Lung microvascular endothelial cell (primary cell): ENCODE data around the gene DCAF8. TPM values are rescaled to one million over a fixed set of nuclear protein-coding genes. Genes with fewer than 3 reads are reported as not detected.

Experiments
- DNase-seq, 2 donors: peaks; one replicate each; pipeline versions ENCODE4 v3.0.0 to v3.0.0-alpha.2; 2010; ENCODE audit warnings: low read depth in 2 of 2
- total RNA-seq: library from RNA; depleted of rRNA; stranded (reverse); fragments of >200 nt; gene quantifications from 2 replicates; pipeline ENCODE4 v1.2.1, GENCODE V29; 2014

DCAF8 gene
- total RNA-seq, 1 donor from 2014 or later: 51.6 TPM

- DNase-seq: no peak
These were observed 2.5 kb upstream of the DCAF8 start for GRCh38 chr1:160264795-160265307.

- peak; percentile 81 to 88 for DNase-seq
These were observed 825 bp downstream of the DCAF8 start for GRCh38 chr1:160261556-160261892.

DNA sequence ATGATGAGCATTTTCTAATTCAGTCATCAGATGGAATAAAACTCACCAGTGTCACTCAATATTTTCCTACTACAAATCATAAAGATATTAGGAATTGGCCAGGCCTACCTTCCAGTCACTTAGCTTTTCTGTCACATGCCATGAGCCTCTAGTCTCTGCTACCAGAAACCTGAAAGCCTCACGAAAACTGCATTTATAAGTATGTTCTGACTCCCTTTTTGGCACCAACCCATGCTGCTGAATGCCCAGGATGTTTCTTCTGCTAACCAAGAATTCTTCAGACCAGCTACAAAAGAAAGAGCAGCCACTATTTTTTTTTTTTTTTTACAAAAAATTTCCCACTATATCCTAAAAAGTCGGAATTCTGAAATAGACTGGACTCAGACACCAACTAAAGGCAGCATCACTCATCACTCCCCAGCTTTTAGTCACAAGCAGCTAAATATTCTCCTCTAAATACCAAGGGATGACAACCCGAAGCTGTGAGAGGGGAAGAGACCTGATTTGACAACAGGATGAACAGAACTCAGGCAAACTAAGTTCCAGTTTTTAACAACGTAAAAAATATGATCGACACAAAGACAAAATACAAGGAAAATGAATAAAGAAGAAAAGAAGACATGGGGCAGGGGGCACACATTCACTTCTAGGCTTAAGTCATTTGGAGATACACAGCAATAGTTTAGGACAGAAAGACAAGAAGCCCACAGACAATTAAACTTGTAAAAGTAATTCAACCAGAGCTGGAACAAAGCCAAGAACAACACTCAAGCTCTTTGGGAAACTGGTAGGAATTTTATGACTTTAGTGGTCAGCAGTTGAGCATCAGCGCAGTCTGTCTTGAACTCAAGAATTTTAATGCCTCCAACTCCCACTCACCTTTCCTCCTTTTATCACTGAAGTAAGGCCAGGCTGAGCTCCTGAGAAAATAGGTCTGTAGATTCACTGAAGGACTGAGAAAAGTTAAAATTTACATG is 1.7 kb downstream of the DCAF8 start:
- peak; percentile 54 to 88 for DNase-seq

GRCh38 chr1:160258177-160258798 is 4.1 kb downstream of the DCAF8 start:
- DNase-seq: no peak

- DNase-seq: no peak
These were observed 4.8 kb downstream of the DCAF8 start for GRCh38 chr1:160257411-160258015.

DNA sequence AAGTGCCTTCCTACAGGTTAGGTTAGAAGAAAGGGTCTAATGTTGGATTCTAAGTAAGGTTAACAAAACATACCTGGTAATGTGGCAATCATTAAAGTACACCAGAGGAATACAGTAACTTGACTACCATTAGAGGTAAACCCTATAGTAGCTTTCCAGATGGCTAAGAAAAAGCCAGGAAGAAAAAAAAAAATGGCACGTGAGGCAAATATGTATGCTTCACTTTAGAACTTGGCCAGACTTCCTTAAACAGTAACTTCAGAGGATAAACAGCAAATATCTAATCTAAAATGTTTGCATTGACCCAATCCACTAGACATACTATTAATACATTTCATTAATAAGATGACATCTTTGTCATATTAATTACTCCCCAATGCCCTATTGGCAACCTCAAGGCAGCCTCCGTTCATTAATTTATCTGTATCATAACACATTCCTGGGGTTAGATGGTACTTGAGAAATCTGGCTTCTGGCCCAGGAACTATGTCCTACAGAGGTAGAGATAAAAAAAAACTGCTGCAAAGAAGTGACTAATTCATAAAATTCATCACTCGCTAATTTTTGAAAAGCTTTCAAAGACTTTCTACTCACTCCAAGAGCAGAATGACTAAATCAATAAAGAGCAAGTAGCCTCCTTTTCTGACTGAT is 5.8 kb downstream of the DCAF8 start:
- DNase-seq: peak in 1 of 2 donors; percentile 70

DNA sequence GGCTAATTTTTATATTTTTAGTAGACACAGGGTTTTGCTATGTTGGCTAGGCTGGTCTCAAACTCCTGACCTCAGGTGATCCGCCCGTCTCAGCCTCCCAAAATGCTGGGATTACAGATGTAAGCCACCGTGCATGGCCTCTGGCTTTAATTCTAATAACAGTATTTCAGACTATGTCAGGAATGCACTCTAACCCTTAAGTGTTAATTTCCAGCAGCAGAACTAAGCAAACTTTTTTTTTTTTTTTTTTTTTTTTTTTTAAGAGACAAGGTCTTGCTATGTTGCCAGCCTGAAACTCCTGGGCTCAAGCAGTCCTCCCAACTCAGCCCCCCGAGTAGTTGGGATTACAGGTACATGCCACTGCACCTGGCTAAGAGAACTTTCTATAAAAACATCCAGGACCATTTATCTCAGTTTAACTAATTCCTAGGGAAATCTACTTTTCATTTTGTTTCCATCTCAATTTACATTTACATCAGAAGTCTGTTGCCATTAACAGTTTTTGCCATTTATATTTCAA is 6.5 kb downstream of the DCAF8 start:
- DNase-seq: no peak

- DNase-seq: peak; percentile 77 to 85
These were observed 10.4 kb downstream of the DCAF8 start for GRCh38 chr1:160251687-160252526.

DNA sequence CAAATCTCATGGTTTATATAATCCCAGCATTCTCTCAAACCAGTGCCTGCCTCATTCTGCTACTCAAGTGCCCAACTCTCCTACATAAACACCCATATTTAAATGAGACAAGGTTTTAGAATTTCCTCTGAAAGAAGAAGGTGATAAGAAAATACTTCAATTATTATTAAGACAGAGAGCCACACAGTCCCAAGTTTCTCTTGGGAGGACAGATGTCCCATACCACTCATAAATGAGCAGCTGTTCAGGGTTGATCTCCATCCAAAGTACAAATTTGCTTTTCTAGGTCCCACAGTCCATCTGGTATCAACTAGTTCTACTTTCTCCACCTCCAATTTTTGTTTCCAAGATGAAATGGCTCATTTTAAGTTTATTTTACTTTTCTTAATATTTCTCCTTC is 11.3 kb downstream of the DCAF8 start:
- no peak for DNase-seq

DNA sequence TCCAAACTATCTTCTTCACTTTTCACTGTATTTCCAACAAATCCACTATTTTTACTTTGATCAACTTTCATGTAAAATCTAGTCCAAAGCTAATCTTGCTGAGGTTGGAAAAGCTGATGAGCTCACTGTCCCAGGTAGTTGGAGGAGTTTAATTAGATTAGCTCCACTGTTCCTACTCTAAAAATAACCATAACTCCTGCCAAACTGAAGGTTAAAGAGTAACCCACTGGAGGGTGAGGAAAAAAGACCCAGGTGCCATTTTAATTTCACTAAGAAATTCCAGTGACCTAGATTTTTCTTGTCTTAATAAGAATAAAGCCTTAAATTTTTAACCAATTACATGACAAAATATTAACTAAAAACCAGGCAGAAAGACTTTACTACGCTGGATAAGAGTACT is 15.3 kb downstream of the DCAF8 start:
- no peak for DNase-seq

DNA sequence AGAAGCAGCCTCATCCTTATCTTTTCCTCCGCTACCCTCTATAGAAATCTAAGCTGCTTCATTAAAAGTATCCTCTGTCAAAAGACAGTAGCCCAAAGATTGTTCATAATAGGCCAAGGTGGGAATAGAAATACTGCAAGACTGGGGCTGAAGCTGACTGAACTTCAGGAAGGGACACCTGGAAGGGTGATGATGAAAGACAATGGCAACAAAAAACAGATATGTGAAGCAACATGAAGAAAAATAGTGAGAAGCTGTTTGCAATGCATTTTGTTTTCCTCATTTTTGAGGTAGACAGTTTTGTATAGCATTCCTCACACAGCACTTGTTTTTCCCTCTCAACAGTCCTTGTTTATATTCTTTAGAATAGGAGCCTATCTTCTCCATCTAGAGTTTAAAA is 16.9 kb downstream of the DCAF8 start:
- DNase-seq: no peak

- no peak for DNase-seq
These were observed 18.1 kb downstream of the DCAF8 start for GRCh38 chr1:160244209-160244608.

GRCh38 chr1:160243767-160244166 is 18.6 kb downstream of the DCAF8 start:
- peak in 1 of 2 donors; percentile 7 for DNase-seq

DNA sequence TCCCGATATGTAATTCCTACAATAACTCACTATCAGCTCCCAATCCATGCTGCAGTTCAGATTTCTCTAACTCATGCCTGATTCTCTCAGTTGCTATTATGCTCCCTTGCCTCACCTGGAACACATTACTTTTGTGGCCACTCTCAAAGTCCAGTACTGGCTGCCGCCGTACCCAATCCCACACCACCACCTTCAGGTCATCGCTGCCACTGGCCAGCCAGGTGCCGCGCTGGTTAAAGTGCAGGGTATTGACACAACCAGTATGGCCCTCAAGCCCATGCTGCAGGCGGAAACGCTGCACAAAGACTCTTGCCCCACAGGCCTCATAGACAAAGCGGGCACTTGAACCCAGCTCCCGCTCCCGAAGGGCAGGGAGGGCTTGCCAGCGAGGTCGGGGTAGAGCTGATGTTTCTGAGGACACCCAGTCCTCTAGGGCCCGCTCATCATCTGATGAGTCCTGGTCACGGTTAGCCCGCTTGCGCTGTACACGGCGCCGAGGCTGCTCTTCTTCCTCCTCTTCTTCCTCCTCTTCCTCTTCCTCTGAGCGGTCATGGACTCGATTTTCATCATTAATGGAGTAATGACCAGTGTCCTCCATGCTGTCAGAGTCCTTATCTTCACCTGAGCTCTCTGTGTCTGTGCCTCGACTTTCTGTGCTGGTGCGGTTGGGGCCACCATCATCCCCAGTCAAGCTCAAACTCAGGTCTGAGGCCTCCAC is 22.6 kb downstream of the DCAF8 start:
- DNase-seq: no peak

DNA sequence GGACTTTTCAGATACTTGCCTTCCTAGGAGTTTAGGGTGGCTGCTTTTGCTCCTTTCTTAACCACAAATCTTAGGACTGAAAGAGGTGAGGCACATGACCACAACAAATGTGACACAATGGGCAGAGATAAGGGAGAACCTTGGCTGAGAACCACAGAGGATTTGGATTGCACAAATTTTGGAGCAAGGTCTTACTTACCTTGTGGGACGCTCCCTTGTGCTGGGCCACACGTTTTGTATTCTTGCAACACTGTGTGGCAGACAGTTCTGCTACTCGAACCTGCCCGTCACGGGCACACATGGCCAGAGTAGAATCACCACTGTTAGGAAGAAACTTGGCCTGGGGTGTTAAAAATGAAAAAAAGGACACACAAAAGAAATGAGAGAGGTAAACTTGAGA is 23.9 kb downstream of the DCAF8 start:
- no peak for DNase-seq

DNA sequence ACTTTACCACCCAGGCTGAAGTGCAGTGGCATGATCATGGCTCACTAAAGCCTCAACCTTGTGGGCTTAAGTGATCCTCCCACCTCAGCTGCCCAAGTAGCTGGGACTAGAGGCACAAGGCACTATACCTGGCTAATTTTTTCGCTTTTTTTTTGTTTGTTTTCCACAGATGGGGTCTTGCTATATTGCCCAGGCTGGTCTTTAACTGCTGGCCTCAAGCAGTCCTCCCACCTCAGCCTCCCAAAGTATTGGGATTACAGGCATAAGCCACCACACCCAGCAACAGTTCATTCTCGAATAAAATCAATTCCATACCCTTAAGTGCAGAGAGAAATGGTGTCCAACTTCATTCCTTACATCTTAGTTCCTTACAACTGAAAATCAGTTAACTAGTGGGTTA is 24.8 kb downstream of the DCAF8 start:
- DNase-seq: no peak

GRCh38 chr1:160236806-160237205 is 25.5 kb downstream of the DCAF8 start:
- no peak for DNase-seq

DNA sequence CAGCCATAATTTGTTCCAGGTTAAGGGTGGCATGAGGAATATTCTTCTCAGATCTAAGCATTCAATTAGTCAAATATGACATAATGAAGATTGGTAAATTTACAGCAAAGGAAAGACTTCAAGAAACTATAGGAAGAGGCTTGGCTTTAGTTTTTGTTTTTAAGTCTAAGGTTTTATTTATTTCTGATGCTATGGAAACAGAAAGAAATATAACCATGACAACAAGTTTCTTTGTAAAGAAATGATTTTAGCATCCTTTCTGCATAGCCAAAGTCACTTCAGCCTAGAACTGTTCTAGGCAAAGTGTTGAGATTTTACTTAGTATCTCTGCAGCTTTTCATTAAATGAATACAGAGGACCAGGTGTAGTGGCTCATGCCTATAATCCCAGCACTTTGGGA is 29.4 kb downstream of the DCAF8 start:
- no peak for DNase-seq

DNA sequence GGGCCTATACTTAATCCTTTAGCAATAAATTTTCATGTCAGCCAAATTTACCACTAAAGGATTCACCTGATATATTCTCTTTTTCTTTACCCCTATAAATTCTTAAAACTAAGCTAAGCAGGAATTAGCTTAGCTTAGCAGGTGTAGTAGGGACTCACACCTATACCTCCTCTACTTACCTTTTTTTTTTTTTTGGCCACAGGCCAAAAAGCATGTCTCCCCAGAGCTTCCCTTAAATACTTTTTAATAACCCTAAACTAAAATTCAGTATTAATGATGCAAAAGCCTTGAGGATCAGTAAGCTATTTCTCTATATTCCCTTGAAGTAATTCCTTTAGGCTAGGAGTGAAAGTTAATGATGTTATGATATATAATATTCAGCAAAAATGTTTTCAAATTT is 33.9 kb downstream of the DCAF8 start:
- DNase-seq: no peak

- no peak for DNase-seq
These were observed 34.8 kb downstream of the DCAF8 start for GRCh38 chr1:160227561-160227960.
